GM12872 (cell line): ENCODE measurements around the gene RASA1.

Experiments
- CTCF ChIP-seq: IDR thresholded peaks from 3 replicates; pipeline ENCODE4 v1.5.1; 2011; ENCODE audit warnings: low read depth, mild to moderate bottlenecking, low read length, moderate library complexity; ENCODE audit not compliant: insufficient read depth

RASA1 gene

GRCh38 chr5:87245451-87245850 lies 22.2 kb upstream of the RASA1 start:
- no peak for TF ChIP-seq CTCF

- no peak for TF ChIP-seq CTCF
These were observed 21.6 kb upstream of the RASA1 start for GRCh38 chr5:87246061-87246460.

GRCh38 chr5:87252283-87252605 lies 15.4 kb upstream of the RASA1 start:
- TF ChIP-seq CTCF, result no peak

- TF ChIP-seq CTCF, result no peak
These were observed 13.6 kb upstream of the RASA1 start for GRCh38 chr5:87254035-87254434.

- TF ChIP-seq CTCF, result no peak
These were observed 9.2 kb upstream of the RASA1 start for GRCh38 chr5:87258507-87258906.

- TF ChIP-seq CTCF, result no peak
These were observed 7.0 kb upstream of the RASA1 start for GRCh38 chr5:87260604-87261192.

- TF ChIP-seq CTCF, result no peak
These were observed 4.2 kb upstream of the RASA1 start for GRCh38 chr5:87263498-87263897.
